ENCODE measurements around the gene PPP5C.

DNA sequence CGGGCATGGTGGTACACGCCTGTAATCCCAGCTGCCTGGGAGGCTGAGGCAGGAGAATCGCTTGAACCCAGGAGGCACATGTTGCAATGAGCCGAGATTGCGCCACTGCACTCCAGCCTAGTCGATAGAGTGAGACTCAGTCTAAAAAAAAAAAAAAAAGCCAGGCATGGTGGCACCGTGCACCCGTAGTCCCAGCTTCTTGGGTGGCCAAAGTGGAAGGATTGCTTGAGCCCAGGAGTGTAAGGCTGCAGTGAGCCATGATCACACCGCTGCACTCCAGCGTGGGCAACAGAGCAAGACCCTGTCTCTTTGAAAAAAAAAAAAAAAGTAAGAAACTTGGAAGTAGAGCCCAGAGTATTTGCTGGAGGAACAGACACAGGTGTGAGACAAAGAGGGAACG lies 38.7 kb downstream of the PPP5C start:
- TF ChIP-seq, protein P1, sequence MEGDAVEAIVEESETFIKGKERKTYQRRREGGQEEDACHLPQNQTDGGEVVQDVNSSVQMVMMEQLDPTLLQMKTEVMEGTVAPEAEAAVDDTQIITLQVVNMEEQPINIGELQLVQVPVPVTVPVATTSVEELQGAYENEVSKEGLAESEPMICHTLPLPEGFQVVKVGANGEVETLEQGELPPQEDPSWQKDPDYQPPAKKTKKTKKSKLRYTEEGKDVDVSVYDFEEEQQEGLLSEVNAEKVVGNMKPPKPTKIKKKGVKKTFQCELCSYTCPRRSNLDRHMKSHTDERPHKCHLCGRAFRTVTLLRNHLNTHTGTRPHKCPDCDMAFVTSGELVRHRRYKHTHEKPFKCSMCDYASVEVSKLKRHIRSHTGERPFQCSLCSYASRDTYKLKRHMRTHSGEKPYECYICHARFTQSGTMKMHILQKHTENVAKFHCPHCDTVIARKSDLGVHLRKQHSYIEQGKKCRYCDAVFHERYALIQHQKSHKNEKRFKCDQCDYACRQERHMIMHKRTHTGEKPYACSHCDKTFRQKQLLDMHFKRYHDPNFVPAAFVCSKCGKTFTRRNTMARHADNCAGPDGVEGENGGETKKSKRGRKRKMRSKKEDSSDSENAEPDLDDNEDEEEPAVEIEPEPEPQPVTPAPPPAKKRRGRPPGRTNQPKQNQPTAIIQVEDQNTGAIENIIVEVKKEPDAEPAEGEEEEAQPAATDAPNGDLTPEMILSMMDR (IDR thresholded peaks at IDR 0.05) = no peak
- no peak for TF ChIP-seq POLR2A (IDR thresholded peaks at IDR 0.05)

Data from heart left ventricle (tissue), 13 donors.